ENCODE measurements around the gene ASTN2.

- TF ChIP-seq POLR2A (IDR thresholded peaks at IDR 0.05; ENCODE audit: extremely low read depth, insufficient read length) (no peak), CTCF (IDR thresholded peaks at IDR 0.05; ENCODE audit: low read depth, low read length) (no peak), MYC (IDR thresholded peaks at IDR 0.05; ENCODE audit: low read depth, low read length) (no peak), MAX (IDR thresholded peaks at IDR 0.05; ENCODE audit: low read depth, low read length) (no peak)
These were observed 10.7 kb upstream of the ASTN2 start for GRCh38 chr9:117425566-117425965.
